Stimulated activated CD8-positive, alpha-beta memory T cell treated with anti-CD3 and anti-CD28 coated beads, Interleukin-4, amount 100 ng/mL, for 4 hours (primary cell): ENCODE measurements around the gene ZNF273.
A peak's percentile ranks its signal among the peaks of the same experiment; 100 is the strongest.

Experiments used
- DNase-seq, 2 donors: peaks; one replicate each; pipeline ENCODE4 v3.0.0-alpha.2; 2020; ENCODE audit warnings: low read depth in 2 of 2, low spot score in 1 of 2

Gene ZNF273

DNA sequence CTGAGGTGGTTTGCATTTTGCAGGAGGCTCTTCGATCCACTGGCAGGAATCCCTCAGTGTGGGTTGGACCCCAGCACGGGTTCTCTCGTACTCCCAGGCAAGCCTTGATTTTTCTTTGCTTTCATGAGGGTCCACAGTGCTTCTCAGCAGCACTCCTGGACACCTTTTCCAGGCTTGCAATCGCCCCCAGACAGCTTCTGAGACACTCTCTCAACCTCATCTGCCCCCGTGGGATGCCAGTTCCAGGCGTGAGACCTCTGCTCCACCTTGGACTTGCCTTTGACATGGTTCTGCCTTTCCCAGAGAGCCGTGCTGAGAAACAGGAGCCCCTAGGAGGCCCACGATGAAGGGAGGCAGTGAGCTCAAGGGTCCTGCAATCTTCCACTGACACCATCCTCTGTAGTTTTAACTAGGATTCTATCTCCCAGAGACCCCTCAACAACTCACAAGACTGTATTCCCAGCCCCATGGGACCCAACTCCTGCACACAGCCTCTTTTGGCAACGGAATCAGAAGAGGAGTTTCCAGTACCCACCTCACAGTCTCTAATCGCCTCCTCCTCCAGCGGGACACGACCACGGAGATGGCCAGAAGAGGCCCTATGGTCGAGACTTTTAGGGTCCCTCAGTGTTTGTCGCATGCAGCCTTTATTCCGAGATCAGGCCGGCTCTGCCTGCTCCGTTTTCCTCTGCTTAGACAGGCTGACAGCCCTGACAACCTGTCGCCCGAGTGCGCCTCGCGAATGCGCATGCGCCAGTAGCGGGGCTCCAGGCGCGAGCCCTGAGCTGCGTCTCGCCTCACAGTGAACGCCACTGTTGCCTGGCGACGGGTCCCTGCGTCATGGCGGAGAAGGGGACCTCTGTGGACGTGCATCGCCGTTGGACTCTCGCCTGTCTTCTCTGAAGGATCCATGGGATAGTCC lies 26.0 kb upstream of the ZNF273 start:
- DNase-seq = peak; percentile 28 to 32

DNA sequence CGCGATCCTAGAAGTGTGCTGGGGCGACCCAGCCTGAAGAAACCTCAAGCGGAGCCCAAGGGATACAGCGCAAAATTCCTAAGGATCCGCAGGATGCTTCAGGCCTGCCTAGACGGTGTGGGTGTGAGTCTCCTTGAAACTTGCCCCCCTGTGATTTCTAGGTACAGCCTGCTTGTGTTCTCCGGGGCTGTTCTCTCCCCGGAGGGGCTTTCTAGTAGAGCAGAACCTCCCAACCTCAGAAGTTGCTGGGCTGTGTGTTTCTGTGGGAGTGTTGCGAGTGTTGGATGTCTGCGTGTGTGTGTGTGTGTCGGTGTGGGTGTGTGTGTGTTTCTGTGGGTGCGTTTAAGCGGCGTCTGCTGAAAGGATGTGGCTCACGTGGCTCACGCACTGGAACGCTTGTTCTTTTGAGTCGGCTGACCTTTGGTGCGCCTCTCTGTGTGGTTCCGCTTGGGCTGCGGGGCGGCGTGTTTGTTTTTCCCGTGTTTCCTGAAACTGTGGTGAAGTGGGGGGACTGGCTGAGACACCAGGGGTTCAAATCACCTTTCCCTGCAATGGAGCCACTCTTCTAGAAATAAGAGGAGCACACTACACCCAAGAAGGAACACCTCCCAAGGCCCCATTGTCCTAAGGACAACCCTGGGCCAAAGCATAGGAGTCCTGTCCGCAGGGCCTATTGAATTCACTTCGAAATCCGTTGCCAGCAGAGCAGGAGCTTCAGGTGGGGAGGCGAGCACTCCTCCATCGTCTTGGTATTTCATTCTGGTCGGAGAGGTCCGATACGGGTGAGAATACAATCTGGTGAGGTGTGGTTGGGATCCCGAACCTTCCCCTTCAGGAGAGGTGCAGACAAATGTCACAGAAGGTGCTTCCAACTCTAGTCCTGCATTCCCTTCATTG lies 25.1 kb upstream of the ZNF273 start:
- DNase-seq = no peak

DNA sequence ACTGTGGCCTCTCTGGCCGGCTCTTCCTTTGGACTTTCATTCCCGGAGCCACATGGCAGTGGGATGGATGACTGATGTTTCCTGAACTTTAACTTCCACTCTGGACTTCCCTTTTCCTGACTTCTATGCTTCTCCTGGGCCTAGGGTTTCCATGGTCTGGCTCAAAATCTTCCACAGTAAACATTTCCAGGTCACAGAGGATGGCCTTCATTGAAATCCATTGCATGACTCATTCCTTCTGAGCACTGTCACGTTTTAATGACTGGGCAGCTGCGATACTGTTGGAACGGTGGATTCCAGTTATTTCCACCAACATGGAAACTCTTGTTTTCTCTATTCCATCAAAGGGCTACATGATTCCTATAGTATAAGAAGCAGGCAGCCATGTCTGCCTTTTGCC lies 24.4 kb upstream of the ZNF273 start:
- DNase-seq = no peak

DNA sequence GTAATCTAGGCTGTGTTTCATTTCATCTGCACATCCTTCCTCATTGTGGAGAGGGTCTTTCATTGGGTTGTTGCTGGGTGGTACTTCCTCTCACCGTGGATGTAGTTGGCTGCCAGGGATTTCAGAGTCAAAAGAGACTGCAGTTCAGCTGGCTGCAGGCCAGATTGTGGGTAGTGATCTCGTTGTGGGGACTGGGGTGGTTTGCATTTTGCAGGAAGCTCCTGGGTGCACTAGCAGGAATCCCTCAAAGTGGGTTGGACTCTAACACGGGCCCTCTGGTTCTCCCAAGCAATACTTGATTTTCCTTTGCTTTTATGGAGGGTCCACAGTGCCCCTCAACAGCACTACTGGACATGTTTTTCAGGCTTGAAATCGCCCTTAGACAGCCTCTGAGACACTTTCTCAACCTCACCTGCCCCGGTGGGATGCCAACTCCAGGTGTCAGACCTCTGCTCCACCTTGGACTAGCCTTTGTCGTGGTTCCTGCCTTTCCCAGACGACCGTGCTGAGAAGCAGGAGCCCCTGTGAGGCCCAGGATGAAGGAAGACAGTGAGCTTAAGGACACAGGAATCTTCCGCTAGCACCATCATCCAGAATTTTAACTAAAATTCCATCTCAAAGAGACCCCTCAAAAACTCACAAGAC lies 23.9 kb upstream of the ZNF273 start:
- no peak for DNase-seq

DNA sequence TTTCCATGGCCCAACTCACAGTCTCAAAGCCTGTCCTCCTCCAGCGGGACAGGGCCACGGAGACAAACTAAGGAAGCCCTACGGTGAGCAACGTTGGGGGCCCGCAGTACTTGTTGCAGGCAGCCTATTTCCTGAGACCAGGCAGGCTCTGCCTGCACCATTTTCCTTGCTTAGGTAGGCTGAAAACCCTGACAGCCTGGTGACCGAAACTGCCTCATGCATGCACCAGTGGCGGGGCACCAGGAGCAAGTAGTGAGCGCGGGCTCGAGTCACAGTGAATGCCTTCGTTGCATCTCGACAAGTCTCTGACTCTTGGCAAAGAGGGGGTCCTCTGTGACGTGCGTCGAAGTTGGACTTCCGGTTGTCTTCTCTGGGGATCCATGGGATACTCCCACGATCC lies 23.3 kb upstream of the ZNF273 start:
- DNase-seq = no peak

DNA sequence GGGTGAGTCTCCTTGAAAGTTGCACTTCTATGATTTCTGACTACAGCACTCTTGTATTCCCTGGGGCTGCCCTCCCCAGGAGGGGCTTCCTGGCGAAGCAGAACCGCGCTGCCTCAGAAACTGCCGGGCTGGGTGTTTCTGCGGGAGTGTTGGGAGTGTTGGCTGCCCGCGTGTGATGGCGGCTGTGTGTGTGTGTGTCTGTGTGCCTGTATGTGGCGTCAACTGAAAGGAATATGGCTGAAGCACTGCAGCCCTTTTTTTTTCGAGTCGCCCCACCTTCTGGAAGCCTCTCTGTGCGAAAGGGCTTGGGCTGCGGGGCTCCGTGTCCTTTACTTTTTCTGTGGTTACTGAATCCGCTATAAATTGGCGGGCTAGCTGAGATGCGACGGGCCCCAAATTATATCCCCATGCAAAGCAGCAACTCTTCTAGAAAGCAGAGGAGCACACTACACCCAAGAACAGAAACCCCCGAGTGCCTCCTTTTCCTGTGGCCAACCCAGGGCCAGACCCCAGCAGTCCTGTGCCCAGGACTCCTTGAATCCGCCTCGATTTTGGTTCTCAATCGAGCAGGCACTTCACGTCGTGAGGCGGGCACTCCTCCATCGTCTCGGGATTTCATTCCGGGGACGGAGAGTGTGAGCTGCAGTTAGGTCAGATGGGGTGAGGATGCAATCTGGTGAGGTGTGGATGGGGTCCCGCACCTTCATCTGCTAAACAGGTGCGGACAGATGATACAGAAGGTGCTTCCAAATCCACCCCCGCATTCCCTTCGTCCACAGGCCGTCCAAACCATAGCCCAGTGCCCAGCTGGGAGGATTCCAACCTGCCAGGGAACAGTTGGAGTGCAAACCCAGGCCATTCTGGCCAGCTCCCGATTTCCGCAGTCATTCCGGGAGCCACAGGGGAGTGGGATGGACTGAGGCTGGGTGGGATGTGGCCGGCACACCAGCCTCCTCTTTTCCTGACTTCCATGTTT lies 22.5 kb upstream of the ZNF273 start:
- no peak for DNase-seq

DNA sequence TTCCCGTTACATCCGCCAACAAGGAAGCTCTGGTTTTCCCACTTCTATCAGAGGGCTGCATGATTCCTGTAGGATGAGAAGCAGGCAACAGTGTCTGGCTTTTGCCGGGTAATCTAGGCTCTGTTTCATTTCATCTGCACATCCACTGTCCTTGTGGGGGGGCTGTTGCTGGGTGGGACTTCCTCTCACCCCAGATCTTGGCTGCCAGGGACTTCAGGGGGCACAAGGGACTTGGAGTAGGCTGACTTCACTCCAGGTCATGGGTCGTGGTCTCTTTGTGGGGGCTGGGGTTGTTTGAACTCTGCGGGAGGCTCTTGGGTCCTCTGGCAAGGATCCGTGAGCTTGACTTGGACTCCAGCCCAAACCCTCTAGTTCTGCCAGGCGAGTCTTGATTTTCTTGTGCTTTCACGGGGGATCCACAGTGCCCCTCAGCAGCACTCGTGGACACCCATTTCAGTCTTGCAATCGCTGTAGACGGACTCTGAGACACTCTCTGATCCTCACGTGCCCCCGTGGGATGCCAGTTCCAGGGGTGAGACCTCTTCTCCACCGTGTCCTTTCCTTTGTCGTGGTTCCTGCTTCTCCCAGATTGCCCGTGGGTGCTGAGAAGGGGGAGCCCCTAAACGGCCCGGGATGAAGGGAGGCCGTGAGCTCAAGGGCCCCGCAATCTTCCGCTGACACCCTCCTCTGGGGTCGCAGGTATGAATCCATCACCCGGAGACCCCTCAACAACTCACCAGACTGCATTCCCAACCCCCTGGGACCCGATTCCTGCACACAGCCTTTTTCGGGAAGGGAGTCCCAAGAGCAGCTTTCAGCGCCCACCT lies 21.4 kb upstream of the ZNF273 start:
- no peak for DNase-seq

DNA sequence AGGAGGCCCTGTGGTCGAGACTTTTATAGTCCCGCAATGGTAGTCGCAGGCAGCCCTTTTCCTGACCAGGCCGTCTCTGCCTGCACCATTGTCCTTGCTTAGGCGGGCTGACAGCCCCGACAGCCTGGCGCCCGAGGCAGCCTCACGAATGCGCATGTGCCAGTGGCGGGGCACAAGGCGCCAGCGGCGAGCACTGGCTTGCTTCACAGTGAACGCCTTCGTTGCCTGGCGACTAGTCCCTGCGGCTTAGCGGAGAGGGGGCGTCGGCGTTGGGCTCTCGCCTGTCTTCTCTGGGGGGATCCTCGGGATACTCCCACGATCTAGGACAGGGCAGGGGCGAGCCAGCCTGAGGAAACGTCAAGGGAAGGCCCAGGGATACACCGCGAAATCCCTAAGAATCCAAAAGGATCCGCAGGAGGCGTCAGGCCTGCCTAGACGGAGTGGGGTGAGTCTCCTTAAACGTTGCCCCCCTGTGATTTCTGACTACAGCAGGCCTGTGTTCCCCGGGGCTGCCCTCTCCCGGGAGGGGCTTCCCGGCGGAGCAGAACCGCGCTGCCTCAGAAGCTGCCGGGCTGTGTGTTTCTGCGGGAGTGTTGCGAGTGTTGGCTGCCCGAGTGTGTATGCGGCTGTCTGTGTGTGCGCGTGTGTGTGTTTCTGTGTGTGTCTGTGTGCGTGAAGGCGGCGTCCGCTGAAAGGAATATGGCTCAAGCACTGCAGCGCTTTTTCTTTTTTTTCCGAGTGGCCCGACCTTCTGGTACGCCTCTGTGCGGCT lies 20.5 kb upstream of the ZNF273 start:
- DNase-seq = no peak

DNA sequence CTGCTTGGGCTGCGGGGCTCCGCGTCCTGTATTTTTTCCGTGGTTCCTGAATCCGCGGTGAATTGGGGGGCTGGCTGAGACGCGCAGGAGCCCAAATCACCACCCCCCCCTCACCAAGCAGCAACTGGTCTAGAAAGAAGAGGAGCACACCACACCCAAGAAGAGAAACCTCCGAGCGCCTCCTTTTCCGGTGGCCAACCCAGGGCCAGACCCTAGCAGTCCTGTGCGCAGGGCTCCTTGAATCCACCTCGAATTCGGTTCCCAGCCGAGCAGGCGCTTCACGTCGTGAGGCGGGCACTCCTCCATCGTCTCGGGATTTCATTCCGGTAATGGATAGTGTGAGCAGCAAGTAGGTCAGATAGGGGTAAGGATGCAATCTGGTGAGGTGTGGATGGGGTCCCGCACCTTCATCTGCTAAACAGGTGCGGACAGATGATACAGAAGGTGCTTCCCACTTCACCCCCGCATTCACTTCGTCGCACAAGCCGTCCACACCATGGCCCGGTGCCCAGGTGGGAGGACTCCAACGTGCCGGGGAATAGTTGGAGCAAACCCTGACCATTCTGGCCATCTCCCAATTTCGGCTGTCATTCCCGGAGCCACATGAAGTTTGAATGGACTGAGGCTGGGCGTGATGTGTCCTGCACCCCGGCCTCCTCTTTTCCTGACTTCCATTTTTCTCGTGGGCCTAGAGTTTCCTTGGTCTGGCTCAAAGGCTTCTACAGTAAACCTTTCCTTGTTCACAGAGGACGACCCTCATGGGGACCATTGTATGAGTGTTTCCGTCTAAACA lies 19.8 kb upstream of the ZNF273 start:
- DNase-seq = no peak

DNA sequence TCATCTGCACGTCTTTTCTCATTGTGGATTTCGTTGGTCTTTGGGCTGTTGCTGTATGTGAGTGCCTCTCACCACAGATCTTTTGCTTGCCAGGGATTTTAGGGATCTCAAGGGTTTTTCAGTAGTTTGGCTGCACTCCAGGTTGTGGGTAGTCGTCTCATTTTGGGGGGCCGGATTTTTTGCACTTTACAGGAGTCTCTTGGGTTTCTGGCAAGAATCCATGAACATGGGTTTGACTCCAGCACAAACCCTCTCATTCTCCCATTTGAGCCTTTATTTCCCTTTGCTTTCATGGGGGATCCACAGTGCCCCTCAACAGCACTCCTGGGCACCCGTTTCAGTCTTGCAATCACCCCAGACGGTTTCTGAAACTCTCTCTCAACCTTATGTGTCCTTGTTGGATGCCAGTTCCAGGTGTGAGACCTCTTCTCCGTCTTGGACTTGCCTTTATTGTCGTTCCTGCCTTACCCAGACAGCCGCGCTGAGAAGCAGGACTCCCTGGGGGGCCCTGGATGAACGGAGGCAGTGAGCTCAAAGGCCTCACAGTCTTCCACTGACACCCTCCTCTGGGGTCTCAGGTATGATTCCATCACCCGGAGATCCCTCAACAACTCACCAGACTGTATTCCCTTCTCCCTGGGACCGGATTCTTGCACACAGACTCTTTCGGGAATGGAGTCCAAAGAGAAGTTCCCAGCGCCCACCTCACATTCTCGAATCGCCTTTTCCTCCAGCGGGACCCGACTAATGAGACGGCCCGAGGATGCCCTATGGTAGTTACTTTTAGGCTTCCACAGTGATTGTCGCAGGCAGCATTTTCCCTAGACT lies 18.8 kb upstream of the ZNF273 start:
- no peak for DNase-seq

DNA sequence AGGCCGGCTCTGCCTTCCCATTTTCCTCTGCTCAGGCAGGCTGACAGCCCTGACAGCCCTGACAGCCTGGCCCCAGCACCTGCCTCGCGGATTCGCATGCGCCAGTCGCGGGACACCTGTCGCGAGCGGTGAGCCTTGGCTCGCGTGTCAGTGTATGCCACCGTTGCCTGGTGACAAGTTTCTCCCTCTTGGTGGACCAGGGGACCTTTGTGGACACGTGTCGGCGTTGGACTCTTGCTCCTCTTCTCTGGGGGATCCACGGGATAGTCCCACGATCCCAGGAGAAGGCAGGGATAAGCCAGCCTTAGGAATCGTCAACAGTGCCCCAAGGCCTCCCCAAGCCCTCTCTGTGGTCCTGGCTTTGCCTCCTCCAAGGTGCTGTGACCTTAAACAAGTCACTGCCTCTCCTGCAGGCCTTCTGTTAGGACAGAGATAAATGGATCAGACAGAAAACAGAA lies 18.1 kb upstream of the ZNF273 start:
- no peak for DNase-seq

DNA sequence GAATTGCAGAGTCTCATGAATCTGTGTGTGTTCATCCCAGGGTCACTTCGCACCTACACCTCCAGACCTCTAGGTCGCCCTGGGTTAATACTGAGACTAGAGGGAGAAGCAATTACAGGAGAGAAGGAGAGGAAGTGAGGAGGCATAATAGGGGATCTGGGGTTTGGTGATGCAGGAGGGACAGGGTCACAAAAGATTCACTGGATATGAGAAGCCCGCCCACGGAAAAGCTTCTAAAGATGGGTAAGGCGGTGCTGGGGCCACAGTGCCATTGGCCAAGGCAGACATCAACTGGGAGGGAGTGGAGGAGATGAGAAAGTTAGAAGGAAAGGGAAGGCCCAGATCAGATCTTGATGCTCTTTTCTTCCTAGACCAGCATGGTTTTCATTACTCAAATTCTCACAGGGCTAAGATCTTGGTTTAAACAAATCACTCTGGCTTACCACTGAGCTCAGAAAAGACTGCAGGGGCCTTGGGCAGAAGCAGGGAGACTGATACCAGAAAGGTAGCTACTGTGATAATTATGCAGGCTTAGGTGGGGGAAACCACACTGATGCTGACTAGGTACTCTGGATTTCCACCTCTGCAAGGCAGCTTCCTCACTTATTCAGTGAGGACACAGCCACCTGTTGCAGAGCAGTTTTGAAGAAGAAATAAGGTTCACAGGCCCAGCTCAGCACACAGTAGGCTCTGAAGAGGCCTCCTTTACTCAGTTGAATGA lies 17.4 kb upstream of the ZNF273 start:
- DNase-seq = no peak

DNA sequence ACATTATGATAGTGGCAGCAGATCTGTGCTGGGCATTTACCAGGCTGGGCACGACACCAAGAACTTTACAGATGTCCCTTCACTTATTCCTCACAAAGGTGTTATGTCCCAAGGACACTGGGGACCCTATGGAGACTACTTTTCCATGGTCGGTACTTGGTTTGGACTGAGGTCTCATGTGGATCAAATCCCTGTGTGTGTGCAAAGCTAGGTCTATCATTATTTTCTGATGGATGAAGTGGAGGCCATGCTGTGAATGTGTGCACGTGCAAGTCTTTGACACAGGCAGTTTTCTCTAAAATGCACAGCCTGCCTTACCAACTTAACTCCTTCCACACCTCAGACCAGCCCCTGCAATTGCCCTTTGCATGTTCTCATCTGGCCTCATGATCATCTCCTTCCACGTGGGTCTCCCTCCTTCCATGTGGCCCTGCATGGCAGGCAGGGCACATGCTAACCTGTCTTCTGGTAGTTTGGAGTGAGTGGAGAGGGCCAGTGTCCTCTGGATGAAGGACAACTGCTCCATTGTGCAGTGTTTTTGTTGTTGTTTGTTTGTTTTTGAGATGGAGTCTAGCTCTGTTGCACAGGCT lies 16.0 kb upstream of the ZNF273 start:
- DNase-seq = no peak

DNA sequence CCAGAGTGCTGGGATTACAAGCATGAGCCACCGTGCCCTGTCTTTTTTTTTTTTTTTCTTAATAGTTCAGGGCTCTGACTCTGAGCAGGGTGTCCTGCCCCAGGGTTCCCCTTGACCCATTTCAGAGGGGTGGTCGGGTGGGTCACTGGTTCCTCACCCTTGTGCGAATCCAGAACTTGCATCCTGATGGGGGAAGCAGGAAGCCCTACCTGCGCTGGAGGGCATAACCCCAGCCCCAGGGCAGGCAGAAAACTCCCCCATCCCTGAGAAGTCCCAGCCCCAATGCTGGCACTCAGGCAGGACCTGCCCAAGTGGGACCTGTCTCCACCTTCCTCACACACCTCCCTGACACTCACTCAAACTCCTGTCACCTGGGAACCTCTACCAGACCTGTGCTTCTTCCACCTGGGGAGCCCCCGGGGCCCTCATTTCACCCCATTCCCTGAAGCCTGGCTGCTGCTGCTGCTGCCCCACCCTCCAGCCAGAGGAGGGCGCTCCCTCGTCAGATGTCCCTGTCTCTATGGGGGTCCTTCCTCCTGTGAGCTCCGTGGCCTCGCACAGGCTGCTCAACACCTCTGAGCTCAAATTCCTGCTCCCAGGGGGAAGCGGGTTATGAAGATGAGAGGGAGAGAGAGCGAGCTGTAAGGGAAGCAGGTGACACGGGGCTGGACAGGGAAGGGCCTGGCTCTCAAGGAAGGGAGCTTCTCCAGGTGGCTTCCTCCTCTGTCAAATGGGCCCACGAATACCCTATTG lies 15.1 kb upstream of the ZNF273 start:
- no peak for DNase-seq

DNA sequence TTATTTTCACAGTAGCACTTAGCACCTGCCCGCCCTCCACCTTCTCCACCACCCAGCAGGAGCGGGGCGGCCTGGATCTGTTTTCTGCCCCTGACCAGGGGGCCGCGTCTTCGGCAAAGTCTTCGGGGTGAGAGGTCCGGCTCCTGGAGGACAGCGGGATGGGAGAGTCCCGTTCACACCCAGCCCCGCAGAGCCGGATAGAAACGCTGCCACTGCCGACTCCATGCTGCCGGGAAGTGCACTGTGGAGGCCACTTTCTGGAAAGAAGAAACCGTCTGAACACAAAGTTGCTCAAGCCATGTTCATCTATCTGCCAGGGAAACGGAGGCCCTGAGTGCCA lies 14.5 kb upstream of the ZNF273 start:
- DNase-seq = no peak
